ENCODE measurements around the gene FAM120B. TPM values are rescaled to one million over a fixed set of nuclear protein-coding genes. Genes with fewer than 3 reads are reported as not detected.

FAM120B gene
- total and polyA plus RNA-seq, 2 experiments from 2014 or later, result 7.2 to 16.7 TPM

- Histone ChIP-seq H3F3A (replicated peaks; ENCODE audit: low read depth) (no peaks in the 10 kb centered on the region), H2AFZ (no peak overlapping the region), H3K36me3 (ENCODE audit: insufficient read depth) (peaks cover 7% of the 10 kb centered on the region; the same call in 1 of the 2 replicates), H4K20me1 (replicated peaks; ENCODE audit: insufficient read depth) (0 out of 2 replicates have a peak, but pooled peaks cover 3% of the 10 kb centered on the region), H3K9me2 (ENCODE audit: insufficient read depth) (no peaks in the 10 kb centered on the region), H3K27ac (ENCODE audit: low read depth) (no peak overlapping the region), H3K27me3 (ENCODE audit: insufficient read depth) (no peaks in the 10 kb centered on the region), H3K4me3 (no peak overlapping the region), H3K79me2 (replicated peaks; ENCODE audit: insufficient read depth) (no peaks in the 10 kb centered on the region), H3K4me2 (no peak overlapping the region), H3K4me1 (ENCODE audit: insufficient read depth) (no peaks in the 10 kb centered on the region)
- H3K4me1 Mint-ChIP-seq, result peaks cover 11% of the 10 kb centered on the region
- TF ChIP-seq CTCF (conservative IDR thresholded peaks at IDR 0.05; ENCODE audit: low read depth in 2 of 2) (no peak), CREB1 (CRISPR knock-in tag; IDR thresholded peaks at IDR 0.05; ENCODE audit: low read depth) (no peak), EZH2phosphoT487 (IDR thresholded peaks at IDR 0.05; ENCODE audit: unreplicated experiment) (no peak), ZNF331 (CRISPR knock-in tag; IDR thresholded peaks at IDR 0.05; ENCODE audit: low read depth) (no peak), ZNF462 (CRISPR knock-in tag; IDR thresholded peaks at IDR 0.05) (no peak), ETS1 (IDR thresholded peaks at IDR 0.05) (no peak), STAT1 (IDR thresholded peaks at IDR 0.05; ENCODE audit: unreplicated experiment) (no peak), JUNB (IDR thresholded peaks at IDR 0.05; ENCODE audit: unreplicated experiment) (no peak), ZNF114 (CRISPR knock-in tag; IDR thresholded peaks at IDR 0.05) (no peak), POLR2AphosphoS5 (IDR thresholded peaks at IDR 0.05; ENCODE audit: low read depth) (no peak), NANOG (IDR thresholded peaks at IDR 0.05; ENCODE audit: borderline replicate concordance) (no peak), REST (IDR thresholded peaks at IDR 0.05; ENCODE audit: unreplicated experiment) (no peak), EZH2 (IDR thresholded peaks at IDR 0.05; ENCODE audit: low read depth, unreplicated experiment) (no peak)
- H3K36me3 Mint-ChIP-seq (ENCODE audit: low read depth), result peaks cover 43% of the 10 kb centered on the region
- no peak overlapping the region for H3K4me3 Mint-ChIP-seq
- H3K27ac Mint-ChIP-seq, result no peak overlapping the region
- ATAC-seq, result no peak
- DNase-seq (ENCODE audit: low spot score), result no peak
- H3K27me3 Mint-ChIP-seq (ENCODE audit: insufficient read depth, low read depth, poor library complexity), result peaks cover 6% of the 10 kb centered on the region
- no peaks in the 10 kb centered on the region for H3K9me3 Mint-ChIP-seq
Measured at GRCh38 chr6:170345662-170346061, 39.1 kb downstream of the FAM120B start.

Data from GM23338 (cell line).